A549 (cell line): Measurements from ENCODE around the gene SART3.

Experiments used
- BHLHE40 ChIP-seq: IDR thresholded peaks from 2 replicates; pipeline ENCODE4 v1.6.1; 2012; ENCODE audit warnings: low read depth, low read length, inconsistent platforms
- CTCF ChIP-seq: fragments of >200 bp; sonication (Bioruptor Twin); formaldehyde crosslinking; IDR thresholded peaks from 3 replicates; pipeline ENCODE4 v1.5.1; 2016
- KDM1A ChIP-seq: fragments of 200-600 bp; sonication (generic); IDR thresholded peaks from 2 replicates; pipeline ENCODE4 v1.6.1; 2016; ENCODE audit warnings: low read depth, mild to moderate bottlenecking
- POLR2A ChIP-seq: IDR thresholded peaks from 2 replicates; pipeline ENCODE4 v1.6.1; 2012; ENCODE audit warnings: mild to moderate bottlenecking, low read length
- SMC3 ChIP-seq: fragments of >200 bp; sonication (Bioruptor Twin); formaldehyde crosslinking; IDR thresholded peaks from 3 replicates; pipeline ENCODE4 v1.6.1; 2018; ENCODE audit warnings: inconsistent platforms

- no peak for TF ChIP-seq CTCF
- no peak for TF ChIP-seq KDM1A
- TF ChIP-seq SMC3: no peak
- no peak for TF ChIP-seq POLR2A
- no peak for TF ChIP-seq BHLHE40
Observed at GRCh38 chr12:108575199-108575912, 14.4 kb upstream of the SART3 start.
